Uterine smooth muscle cell (primary cell): ENCODE measurements around the gene EFHB. TPM values are rescaled to one million over a fixed set of nuclear protein-coding genes. Genes with fewer than 3 reads are reported as not detected.

Experiments used
- total RNA-seq: library from RNA; depleted of rRNA; stranded (reverse); fragments of >200 nt; gene quantifications from 2 replicates; pipeline ENCODE4 v1.2.3, GENCODE V29; 2014

EFHB gene
- under 0.01 and 0.11 TPM in 2 replicates for total RNA-seq

GRCh38 chr3:19934098-19934566, at the start of gene EFHB:
Gene EFHB (minus strand): TSS chr3:19934217. CDS start chr3:19934018, 199 bp downstream.

GRCh38 chr3:19946832-19947548, 13.0 kb upstream of the EFHB start, which contains the start of gene RAB5A:
Gene RAB5A (plus strand): TSS chr3:19947097. CDS start chr3:19950899, 3,802 bp downstream.

Other genes starting within 250 kb of the EFHB start
- 65.1 and 65.5 TPM in 2 replicates for gene RAB5A, start 12.9 kb upstream of the EFHB start, total RNA-seq
- gene PP2D1, start 78.0 kb upstream of the EFHB start, total RNA-seq = not detected in 2 replicates
- gene KAT2B, start 106.2 kb upstream of the EFHB start, total RNA-seq = 7.1 and 10.0 TPM in 2 replicates